Right cardiac atrium (tissue), 5 donors: ENCODE data around the gene CTTNBP2NL. TPM values are rescaled to one million over a fixed set of nuclear protein-coding genes. Genes with fewer than 3 reads are reported as not detected.
A peak's percentile ranks its signal among the peaks of the same experiment; 100 is the strongest.
"Not testable (repeated sequence)": the region's sequence is repeated elsewhere in the genome, so short reads cannot be mapped to it uniquely, and the experiment has no call there.

Source experiments
- ATAC-seq, 2 donors: fragments of 200-7000 bp; cut with Tn5 transposase; one replicate each; pipeline versions ENCODE4 v1.8.0 to v1.9.1; 2020; ENCODE audit warnings: moderate library complexity in 2 of 2, mild to moderate bottlenecking in 1 of 2
- DNase-seq, 3 donors: peaks; one replicate each; pipeline ENCODE4 v3.0.0-alpha.2; 2020
- H3K27ac ChIP-seq: one replicate; pipeline ENCODE4 v1.5.1; 2013; ENCODE audit warnings: mild to moderate bottlenecking, low read length, control low read depth, moderate library complexity
- H3K27me3 ChIP-seq: one replicate; pipeline ENCODE4 v1.6.1; 2013; ENCODE audit not compliant: control insufficient read depth, insufficient read depth
- H3K4me1 ChIP-seq: one replicate; pipeline ENCODE4 v1.6.1; 2013; ENCODE audit warnings: low read length; ENCODE audit not compliant: control insufficient read depth, insufficient read depth
- H3K4me3 ChIP-seq: one replicate; pipeline ENCODE4 v1.5.1; 2013; ENCODE audit warnings: low read length, control low read depth
- H3K9me3 ChIP-seq: one replicate; pipeline ENCODE4 v1.6.1; 2013; ENCODE audit warnings: low read length; ENCODE audit not compliant: control insufficient read depth
- WGBS: extraction: QIAGEN DNeasy Blood & Tissue Kit; methylation state at CpG from one replicate; pipeline ENCODE4 v1.1.7; 2013; 5-methylcytosine and 5-hydroxymethylcytosine counted together
- intact Hi-C, 4 donors: fragments of 100-400 bp; cut with DNase I; formaldehyde crosslinking; loops; one replicate each; pipeline versions ENCODE4 v1.11.0 to v1.14.0; 2022 to 2023
- polyA plus RNA-seq: library from polyadenylated mRNA; stranded (reverse); fragments of 200-250 nt; gene quantifications from one replicate; pipeline ENCODE4 v1.2.3, GENCODE V29; 2013
- total RNA-seq, 4 donors: library from RNA; stranded (reverse); fragmentation: NEBNext Ultra II Directional; extraction: Animal tissue kit (Norgen Biotek cat#: 25700); gene quantifications; one replicate each; pipeline ENCODE4 v1.2.1, GENCODE V29; 2021
- donor health status: healthy with polysubstance abuse.
- donor health status: DM: no; HTN: yes; CAD: no.
- donor health status: DM: no; HTN: no; CAD: no.
- donor health status: DM: no; HTN: yes; CAD: no; lungs with severe emphysema.
- donor health status: DM: yes; HTN: yes; CAD: no.

The CTTNBP2NL gene
- total and polyA plus RNA-seq, 5 donors, result 5.1 to 24.9 (median 16.7) TPM

DNA sequence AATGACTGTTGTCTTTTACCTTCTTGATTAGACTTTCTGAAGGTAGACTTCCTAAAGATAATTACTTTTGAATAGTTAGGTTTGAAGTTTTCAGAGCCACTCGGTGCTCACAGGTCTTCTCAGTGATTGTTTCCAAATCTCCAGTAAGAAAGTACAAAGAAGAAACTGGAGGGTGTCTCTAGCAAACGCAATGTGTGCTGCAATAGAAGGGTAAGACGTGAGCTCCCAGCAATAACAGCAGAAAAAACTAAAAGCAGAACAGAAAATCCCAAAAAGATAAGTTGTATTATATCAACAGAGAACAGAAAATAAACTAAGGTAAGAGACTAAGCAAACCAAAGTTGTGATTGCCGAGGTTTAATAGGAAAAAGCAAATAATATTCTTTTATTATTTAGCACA, 1.8 kb downstream of the CTTNBP2NL start:
- intact Hi-C loops, result loop anchor here in 1 of 4 donors (5.0 kb wide), 1 partner anchor 69 kb away; no protein-coding TSS in a partner anchor
- H3K27me3 ChIP-seq, result no peaks in the 10 kb centered on the region
- 59% methylated on average over 4 of the region's 4 CpGs for WGBS
- H3K4me1 ChIP-seq, result peaks cover 6% of the 10 kb centered on the region
- no peak overlapping the region for H3K27ac ChIP-seq
- peak overlapping the region; percentile 91 for H3K4me3 ChIP-seq
- ATAC-seq (no peak), DNase-seq (no peak)
- H3K9me3 ChIP-seq, result no peaks in the 10 kb centered on the region

DNA sequence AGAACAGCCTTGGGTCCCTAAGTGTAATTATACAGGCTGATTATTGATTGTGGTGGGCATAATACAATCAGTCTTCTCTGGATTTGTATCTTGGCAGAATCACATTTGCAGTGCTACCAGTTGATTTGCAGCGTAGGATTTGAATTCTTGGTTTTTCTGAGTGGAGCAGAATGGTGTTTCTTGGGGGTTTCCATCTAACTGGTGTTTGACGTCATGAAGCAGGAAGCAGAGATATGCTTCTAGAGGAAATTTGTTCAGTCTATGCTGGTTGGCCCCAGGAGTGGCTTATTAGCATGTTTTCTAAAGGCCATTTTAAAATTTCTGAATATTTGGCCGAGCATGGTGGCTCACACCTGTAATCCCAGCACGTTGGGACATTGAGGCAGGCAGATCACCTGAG, 3.4 kb downstream of the CTTNBP2NL start:
- ATAC-seq (no peak), DNase-seq (no peak)
- Histone ChIP-seq H3K27ac (no peak overlapping the region), H3K4me1 (peaks cover 5% of the 10 kb centered on the region), H3K4me3 (no peak overlapping the region), H3K9me3 (no peaks in the 10 kb centered on the region), H3K27me3 (no peaks in the 10 kb centered on the region)
- intact Hi-C loops, result loop anchor here in 1 of 4 donors (5.0 kb wide), 1 partner anchor 68 kb away; no protein-coding TSS in a partner anchor
- WGBS, result 75% methylated on average over 4 of the region's 4 CpGs

DNA sequence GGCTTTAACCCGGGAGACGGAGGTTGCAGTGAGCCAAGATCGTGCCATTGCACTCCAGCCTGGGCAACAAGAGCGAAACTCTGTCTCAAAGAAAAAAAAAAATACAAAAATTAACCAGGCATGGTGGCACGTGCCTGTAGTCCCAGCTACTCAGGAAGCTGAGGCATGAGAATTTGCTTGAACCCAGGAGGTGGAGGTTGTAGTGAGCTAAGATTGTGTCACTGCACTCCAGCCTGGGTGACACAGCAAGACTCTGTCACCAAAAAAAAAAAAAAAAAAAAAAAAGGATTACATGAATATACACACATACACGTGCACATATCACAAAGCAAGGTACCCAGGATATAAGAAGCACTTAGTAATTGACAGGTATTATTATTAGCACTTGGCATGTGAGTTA, 4.7 kb downstream of the CTTNBP2NL start:
- 92% methylated on average over 6 of the region's 6 CpGs for WGBS
- ATAC-seq, H3K4me1 ChIP-seq, H3K9me3 ChIP-seq, H3K27me3 ChIP-seq, H3K4me3 ChIP-seq, DNase-seq, intact Hi-C loops, H3K27ac ChIP-seq: not testable (repeated sequence)

DNA sequence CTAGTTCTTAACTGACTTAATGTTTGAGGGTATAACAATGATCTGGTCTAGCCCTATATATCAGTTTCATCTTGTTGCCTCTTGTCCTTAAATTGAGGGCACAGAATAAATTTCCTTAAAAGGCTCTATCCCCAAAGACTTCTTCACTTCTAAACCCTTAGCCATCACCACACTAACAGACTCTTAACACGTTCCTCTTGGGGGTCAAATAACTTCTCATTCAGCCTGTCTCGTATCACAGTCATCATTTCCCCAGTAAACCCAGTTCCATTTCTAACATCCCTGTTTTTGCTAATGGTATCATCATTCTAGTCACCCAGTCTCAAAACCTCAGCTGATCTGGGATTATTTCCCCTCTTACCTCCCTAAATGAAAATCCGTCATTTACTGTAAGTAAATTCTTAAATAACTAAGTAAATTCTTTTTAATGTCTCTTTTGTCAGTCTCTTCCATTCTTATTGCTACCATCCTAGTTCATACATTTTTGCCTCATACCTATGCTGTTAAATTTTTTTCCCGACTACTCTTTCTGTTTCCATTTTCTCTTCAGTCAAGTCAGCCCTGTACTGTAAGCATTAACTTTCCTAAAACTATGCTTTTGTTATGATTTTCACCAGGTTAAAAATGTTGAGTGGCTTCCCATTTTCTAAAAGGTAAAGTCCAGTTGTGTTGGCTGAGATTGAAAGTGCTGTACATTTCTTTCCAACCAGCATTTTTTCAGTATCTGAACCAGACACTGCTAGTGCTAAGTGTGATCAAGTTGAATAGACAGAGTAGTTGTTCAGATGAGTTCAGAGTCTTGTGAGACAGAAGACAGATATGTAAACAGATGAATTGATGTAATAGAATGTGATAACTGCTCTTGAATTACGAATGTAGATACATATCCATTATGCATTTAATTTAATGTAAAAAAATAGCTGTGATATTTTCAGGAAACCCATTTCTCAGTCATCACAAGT, 6.9 kb downstream of the CTTNBP2NL start:
- H3K27me3 ChIP-seq, result no peaks in the 10 kb centered on the region
- DNase-seq (no peak), ATAC-seq (no peak)
- H3K4me3 ChIP-seq, result no peak overlapping the region
- intact Hi-C loops, result no loop called here
- no peaks in the 10 kb centered on the region for H3K4me1 ChIP-seq
- H3K9me3 ChIP-seq, result no peaks in the 10 kb centered on the region
- H3K27ac ChIP-seq, result no peak overlapping the region
- 82% methylated on average over 5 of the region's 5 CpGs for WGBS

DNA sequence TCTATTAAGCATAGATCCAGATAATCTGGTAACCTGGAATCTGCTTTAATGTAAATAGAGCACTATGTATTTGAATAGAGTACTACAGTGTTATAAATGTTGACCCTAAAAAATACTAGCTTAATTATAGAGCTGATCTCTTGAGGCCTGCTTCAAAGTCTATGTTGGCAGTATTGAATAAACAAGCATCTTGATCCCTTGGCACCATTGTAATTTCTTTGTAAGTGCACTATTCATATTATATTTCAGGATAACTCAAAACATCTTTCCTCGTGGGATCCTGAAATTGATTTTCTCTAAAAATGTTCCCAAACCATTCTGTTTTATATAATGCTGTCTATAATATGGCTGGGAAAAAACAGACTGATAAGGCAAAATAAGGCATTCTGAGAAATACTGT, 10.8 kb downstream of the CTTNBP2NL start:
- ATAC-seq (no peak), DNase-seq (no peak)
- 83% methylated on average over 1 of the region's 1 CpG for WGBS
- H3K27ac ChIP-seq, result no peak overlapping the region
- no peak overlapping the region for H3K4me3 ChIP-seq
- no peaks in the 10 kb centered on the region for H3K9me3 ChIP-seq
- no peaks in the 10 kb centered on the region for H3K27me3 ChIP-seq
- intact Hi-C loops, result no loop called here
- peaks cover 1% of the 10 kb centered on the region for H3K4me1 ChIP-seq

DNA sequence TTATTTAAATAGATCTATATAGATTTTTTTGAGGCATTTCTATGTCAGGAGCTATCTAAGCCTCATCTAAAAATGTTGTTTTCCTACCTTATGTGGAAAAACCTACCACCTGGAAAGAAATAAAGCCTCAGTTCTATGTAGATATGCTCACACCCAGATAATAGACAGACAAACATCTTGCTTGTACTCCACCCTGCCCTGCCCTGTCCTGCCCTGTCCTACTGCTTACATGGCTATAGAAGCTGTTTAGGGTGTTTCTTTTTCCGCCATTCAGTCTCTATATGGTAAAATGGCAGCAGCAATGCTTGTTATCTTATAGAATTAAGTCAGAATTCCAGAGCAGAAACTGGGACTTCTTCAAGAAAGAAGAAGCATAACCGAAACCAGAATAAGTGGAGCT, 13.4 kb downstream of the CTTNBP2NL start:
- intact Hi-C loops, result no loop called here
- Histone ChIP-seq H3K27me3 (no peaks in the 10 kb centered on the region), H3K4me3 (no peak overlapping the region), H3K9me3 (no peaks in the 10 kb centered on the region), H3K4me1 (peaks cover 1% of the 10 kb centered on the region), H3K27ac (no peak overlapping the region)
- DNase-seq (no peak), ATAC-seq (no peak)
- 98% methylated on average over 2 of the region's 2 CpGs for WGBS

DNA sequence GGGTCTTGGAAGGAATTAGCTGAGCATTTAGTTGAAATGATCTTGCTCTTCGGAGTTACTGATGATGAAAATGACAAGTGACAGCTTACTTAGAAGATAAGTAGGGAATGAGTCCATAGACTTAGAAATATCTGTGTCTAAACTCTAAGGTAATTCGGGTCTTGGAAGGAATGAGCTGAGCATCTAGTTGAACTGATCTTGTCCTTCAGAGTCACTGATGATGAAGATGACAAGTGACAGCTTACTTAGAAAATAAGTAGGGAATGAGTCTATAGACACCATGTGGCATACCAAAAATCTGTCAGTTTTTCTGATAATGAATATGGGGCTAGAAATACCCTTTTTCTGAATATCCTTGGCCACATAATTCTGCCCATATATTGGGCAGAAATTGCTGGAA, 14.7 kb downstream of the CTTNBP2NL start:
- DNase-seq (no peak), ATAC-seq (no peak)
- Histone ChIP-seq H3K9me3 (no peaks in the 10 kb centered on the region), H3K4me3 (no peak overlapping the region), H3K4me1 (peaks cover 1% of the 10 kb centered on the region), H3K27me3 (no peaks in the 10 kb centered on the region), H3K27ac (no peak overlapping the region)
- WGBS, result 85% methylated on average over 2 of the region's 2 CpGs
- intact Hi-C loops, result no loop called here

DNA sequence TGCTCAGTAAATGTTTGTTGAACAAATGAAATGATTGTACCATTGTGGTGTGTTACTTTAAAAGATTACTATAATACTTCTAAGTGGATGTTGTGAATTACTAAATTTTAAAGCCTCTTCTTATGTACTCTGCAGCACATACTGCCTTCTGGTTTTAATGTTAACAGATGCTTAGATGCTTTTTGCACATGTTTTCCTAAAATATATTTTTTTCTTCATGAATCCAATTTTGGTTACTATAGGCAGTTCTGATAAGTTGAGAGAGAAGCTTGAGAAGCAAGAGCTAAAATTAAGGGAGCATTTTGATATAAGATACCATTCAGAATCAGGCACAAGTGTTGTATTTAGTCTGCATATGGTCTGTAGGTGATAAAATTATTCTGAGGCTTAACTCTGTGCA, 21.3 kb downstream of the CTTNBP2NL start:
- no peak overlapping the region for H3K4me3 ChIP-seq
- no peak overlapping the region for H3K27ac ChIP-seq
- ATAC-seq, result no peak
- no peaks in the 10 kb centered on the region for H3K9me3 ChIP-seq
- H3K27me3 ChIP-seq, result no peaks in the 10 kb centered on the region
- H3K4me1 ChIP-seq, result peaks cover 2% of the 10 kb centered on the region
- intact Hi-C loops, result no loop called here
- DNase-seq, result no peak

DNA sequence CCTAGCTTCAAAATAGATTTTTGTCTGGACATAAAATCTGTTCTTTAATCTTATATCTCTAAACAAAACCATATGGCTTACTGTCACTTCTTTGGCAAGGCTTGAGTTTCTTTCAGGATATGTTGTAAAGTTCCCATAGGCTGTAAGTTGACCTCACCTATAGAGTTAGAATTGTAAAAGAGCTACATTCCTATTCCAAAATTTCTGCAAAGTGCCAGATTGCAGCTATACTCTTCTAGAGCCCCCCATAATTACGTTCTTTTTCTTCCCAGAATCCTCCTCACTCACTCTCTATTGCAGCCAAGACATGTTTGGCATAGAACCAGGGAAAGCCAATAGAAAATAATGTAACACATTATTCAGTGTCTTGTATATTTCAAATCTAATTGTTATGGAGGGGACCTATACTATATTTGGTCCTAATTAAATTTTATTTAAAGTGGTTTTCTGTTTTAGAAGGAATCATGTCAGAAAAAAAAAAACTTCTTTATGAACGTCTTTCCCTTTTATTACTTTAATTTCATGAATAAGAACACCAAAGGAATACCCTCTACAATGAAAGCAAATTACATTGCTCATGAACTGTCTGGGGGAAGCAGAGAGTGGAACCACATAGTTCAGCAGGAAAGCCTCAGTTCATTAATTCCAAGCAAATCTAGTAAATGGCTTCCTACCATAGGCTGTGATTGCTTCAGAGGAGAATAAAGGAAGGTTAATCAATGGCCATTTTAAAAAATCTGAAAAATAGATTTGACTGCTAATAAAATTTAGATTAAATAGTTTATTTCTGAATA, 22.3 kb downstream of the CTTNBP2NL start:
- DNase-seq (no peak), ATAC-seq (no peak)
- Histone ChIP-seq H3K4me3 (no peak overlapping the region), H3K4me1 (peaks cover 2% of the 10 kb centered on the region), H3K27ac (no peak overlapping the region), H3K9me3 (no peaks in the 10 kb centered on the region), H3K27me3 (no peaks in the 10 kb centered on the region)
- intact Hi-C loops, result no loop called here
- WGBS, result 56% methylated on average over 2 of the region's 2 CpGs

DNA sequence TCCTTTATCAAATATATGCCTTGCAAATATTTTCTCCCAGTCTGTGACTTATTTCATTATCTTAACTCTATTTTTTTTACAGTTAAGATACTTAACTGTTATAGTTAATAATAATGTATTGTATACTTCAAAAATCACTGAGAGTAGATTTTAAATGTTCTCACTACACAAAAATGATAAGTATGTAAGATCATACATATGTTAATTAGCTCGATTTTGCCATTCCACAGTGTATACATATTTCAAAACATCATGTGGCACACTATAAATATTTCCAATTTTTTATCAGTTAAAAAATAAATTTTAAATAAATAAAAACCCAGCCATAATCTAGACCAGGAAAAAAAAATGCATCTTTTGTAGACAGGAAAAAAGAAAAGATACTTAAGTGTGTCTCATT, 27.2 kb downstream of the CTTNBP2NL start:
- WGBS, result 76% methylated on average over 1 of the region's 1 CpG
- no peak for ATAC-seq

DNA sequence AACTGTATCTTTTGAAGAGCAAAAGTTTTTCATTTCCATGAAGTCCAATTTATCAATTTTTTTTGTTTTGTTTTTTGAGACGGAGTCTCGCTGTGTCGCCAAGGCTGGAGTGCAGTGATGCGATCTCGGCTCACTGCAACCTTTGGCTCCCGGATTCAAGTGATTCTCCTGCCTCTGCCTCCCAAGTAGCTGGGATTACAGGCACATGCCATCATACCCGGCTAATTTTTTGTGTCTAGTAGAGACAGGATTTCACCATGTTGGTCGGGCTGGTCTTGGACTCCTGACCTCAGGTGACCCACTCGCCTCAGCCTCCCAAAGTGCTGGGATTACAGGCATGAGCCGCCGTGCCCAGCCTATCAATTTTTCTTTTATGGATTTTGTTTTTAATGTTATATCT, 27.7 kb downstream of the CTTNBP2NL start:
- ATAC-seq, DNase-seq, H3K27ac ChIP-seq, H3K27me3 ChIP-seq, H3K4me3 ChIP-seq, intact Hi-C loops, H3K9me3 ChIP-seq, H3K4me1 ChIP-seq: not testable (repeated sequence)
- 83% methylated on average over 11 of the region's 11 CpGs for WGBS

More for the DNA sequence above, 27.2 kb downstream of the CTTNBP2NL start:
- H3K4me1 ChIP-seq, result peaks cover 2% of the 10 kb centered on the region
- H3K9me3 ChIP-seq, result no peaks in the 10 kb centered on the region
- DNase-seq, result no peak
- no peak overlapping the region for H3K27ac ChIP-seq
- H3K4me3 ChIP-seq, result no peak overlapping the region
- no peaks in the 10 kb centered on the region for H3K27me3 ChIP-seq
- intact Hi-C loops, result no loop called here
